ENCODE measurements around the gene PYGM.

Gene PYGM

DNA sequence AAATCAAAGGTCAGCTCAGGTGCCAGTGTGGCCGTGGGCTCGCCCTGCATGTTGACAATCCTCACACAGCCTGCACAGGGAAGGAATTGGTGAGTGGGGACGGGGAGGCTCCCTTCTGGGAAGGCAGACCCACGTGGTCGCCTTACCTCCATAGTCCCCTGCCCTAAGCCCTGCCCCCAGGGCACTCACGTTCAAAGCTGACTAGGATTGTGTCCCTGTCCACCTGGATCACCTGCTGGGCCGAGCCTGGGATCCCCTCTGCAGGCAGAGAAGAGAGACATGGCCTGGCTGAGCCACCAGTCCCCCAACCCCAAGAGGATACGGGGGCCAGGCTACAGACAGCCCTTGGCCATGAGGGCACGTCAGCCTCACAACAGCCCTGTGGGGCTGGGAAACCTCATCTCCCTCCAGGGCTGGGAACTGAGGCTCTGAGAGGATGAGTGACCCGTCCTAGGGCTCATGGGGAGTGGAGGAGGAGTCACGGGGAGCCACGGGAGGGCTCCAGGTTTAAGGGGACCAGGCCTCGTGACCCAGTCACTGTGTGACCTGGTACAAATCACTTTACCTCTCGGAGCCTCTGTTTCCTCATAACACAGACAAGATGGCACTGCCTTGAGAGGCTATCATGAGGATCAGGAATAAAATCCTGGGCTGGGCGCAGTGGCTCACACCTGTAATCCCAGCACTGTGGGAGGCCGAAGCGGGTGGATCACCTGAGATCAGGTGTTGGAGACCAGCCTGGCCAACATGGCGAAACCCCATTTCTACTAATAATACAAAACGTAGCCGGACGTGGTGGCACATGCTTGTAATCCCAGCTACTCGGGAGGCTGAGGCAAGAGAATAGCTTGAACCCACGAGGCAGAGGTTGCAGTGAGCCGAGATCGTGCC lies 30.7 kb upstream of the PYGM start:
- DNase-seq = no peak

DNA sequence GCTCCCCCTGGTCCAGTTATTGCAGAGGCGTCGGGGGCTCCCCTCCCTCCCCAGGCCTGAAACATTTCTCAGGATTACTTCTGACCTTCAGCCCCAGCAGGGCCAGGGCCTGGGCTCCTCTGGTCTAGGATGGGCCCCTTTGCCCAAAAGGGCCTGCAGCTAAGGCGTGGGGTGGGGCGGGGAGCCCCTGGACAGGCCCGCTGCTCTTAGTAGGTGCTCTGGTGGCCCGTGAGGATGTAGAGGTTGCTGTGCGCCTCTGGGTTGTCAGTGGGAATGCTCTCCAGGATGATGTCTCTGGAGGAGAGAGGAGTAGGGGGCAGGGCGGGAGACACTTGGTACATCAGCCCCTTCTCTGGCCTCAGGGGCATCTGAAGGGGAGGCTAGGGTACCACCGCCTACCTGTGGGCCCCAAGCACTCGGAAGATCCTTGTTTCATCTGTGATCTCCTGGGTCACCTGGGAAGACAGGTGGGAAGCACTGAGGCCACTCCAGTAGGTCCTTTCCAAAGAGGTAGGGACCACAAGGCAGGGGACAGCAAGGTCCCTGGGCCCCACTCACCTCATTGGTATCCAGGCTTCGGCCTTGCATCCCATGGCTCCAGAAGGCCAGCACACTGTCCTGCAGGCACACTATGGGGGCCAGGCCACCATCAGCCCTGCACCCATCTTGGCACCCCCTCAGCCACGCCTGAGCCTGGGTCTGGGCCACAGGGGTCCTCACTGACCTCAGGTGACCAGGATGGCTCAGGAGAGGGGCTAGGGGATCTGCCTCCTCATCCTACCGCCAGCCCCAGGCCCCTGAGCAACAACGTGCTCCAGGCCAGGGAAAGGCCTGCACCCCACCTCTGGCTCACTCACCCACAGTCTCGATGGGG lies 29.8 kb upstream of the PYGM start:
- no peak for DNase-seq

GRCh38 chr11:64788321-64789215 lies 28.8 kb upstream of the PYGM start:
- no peak for DNase-seq

- DNase-seq = no peak
Observed at GRCh38 chr11:64787526-64788320, 27.9 kb upstream of the PYGM start.

GRCh38 chr11:64786308-64786707 lies 26.5 kb upstream of the PYGM start:
- no peak for DNase-seq

GRCh38 chr11:64784813-64785581 lies 25.2 kb upstream of the PYGM start:
- no peak for DNase-seq

DNA sequence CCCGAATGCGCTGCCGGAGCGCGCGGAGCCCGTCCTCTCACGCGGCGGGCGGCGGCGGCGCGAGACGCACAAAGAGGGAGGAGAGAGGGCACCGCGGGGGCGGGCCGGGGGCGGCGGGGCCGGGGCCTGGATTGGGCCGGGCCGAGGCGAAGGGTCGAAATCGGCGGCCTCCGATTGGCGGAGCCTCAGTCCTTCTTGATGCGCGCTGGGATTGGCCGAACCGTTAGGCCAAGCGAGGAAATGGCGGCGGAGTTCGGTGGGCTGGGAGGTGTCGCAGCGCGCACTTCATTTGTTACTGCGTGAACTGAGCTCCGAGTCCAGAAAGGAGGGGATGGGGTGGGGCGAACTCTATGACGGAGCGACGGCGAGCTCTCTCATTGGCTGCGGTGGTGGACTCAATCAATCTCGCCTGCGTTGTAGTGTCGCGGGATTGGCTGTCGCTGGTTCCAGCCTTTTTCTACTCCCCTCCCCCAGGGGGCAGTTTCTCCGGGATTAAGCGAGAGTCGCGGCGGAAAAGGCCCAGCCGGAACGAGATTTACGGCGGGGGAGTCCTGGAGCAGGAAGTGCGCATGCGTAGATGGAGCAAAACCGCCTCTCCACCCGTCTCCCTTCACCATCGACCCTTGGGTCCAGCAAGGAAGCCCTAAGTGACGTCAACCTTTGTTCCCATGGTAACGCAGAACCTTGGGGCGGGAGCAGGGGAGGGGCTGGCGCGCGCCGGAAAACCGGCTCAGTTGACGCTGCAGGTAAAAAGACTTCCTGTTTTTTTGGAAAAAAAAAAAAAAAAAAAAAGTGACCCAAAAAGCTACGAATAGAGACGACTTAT lies 18.9 kb upstream of the PYGM start, which contains the start of gene SF1:
Gene SF1, minus strand, starts transcription at position 70 of the 826 bp plus-strand sequence. CDS start 150 bp downstream, outside the sequence.
- DNase-seq = peak; percentile 100

DNA sequence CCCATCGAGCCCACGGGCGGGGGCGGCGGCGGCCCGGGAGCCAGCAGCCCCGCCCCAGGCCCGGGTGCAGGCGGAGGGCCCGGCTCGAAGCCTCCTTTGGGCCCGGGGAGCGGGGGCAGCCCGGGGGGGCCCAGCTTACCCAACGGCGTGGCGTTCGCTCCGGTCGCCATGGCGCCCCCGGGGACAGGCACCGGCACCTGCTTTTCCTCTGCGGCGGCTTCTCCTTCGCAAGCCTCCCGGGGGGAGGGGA lies 18.4 kb upstream of the PYGM start:
- DNase-seq = no peak

- peak; percentile 67 for DNase-seq
Observed at GRCh38 chr11:64777449-64778222, 17.9 kb upstream of the PYGM start.

- no peak for DNase-seq
Observed at GRCh38 chr11:64776875-64777274, 17.1 kb upstream of the PYGM start.

- no peak for DNase-seq
Observed at GRCh38 chr11:64776425-64776824, 16.7 kb upstream of the PYGM start.

- no peak for DNase-seq
Observed at GRCh38 chr11:64774144-64774543, 14.4 kb upstream of the PYGM start.

- DNase-seq = no peak
Observed at GRCh38 chr11:64772303-64773018, 12.7 kb upstream of the PYGM start.

GRCh38 chr11:64771861-64772260 lies 12.1 kb upstream of the PYGM start:
- DNase-seq = no peak

DNA sequence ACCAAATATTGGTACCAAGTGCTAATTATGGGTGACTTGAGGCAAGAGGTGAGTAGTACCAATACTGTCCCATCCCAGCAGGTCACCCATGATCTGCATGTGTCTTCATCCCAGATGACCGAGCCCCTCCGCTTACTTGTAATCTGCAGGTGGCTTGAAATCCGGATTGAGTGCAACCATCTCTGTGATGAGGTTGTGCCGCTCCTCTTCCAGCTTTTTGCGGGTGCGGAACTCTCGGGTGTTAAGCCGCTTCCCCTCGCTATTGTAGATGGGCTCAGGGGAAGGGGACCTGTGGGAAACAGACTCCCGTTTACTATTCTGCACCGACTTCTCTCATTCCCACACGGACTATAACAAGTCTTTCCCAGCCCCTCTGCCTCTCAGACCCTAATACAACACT lies 10.3 kb upstream of the PYGM start:
- DNase-seq = no peak

DNA sequence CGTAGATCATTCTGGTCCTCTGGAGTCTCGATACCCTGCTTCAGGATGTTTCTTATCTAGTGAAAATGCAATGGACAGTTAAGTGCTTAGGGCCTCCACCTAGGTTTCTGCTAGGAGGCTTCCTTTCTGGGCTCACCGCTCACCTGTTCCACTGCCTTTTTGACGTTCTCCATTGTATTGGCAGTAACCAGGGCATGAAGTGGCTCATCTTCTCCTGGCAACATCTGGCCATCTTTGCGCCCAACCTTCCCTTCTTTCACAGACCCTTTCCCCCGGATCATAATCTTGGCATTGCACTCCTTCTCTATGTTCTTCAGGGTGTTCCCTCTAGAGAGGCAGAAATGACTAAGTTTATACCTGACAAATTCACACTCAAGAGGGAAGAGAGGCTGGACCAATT lies 9.5 kb upstream of the PYGM start:
- no peak for DNase-seq

DNA sequence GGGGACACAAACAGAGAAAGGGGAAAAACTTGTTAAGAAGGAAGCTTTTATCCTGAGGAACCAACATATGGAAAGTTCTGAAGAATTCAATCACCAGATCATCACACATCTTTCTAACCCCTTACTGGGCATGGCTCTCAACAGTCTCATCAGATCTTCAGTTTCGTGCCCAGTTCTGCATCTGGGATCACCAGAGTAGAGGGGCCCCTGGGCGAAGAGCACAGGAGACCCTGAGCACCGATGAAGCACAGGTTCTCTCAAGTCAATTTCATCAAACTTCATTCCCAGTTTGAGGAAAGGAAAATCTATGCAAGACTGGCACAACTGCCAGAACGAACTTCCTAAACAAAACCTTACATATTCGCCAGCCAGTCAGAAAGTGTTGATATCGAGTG lies 8.5 kb upstream of the PYGM start:
- no peak for DNase-seq

DNA sequence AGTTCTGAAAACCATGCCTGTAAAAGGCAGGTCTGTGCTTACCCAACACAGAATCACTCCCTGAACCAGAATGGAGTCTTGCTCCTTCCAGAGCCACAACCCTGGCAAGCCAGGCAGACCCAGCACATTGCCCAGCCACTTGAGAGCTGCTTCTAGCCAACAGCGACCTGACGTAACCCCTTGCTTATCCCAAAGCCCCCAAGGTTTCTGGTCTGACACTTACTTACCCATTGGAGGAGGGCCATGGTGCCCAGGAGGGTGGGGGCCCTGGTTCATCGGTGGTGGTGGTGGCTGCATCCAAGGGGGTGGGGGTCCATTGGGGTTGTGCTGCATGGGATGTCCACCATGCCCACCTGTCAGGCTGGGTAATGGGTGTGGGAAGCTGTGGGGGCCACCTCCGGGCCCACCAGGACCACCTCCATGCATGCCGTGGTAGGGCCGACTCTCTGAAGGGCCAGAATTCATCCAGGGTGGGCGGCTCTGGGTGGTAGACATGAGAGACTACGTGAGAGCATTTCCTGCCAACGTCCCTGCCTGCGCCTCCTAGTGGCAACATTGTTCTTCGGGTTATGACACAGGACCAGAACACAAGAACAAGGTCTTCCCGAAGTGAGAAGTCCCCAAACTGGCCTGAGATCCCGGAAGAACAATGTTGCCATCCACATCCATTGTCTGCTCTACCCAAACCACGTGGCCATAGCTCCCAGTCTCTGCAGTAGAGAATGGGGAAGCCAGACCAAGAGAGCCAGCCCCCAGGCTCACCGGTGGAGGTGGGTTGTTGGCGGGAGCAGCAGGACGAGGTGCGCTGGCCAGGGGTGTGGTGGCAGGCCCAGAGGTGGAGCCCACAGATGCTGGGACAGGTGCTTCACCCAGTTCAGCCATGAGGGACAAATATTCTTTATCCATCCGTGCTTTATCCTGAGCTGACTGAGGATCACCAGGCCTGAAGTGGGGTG lies 7.8 kb upstream of the PYGM start:
- peak; percentile 46 for DNase-seq
